Measurements from ENCODE around the gene CCDC85A.
A peak's percentile ranks its signal among the peaks of the same experiment; 100 is the strongest.

CCDC85A gene

DNA sequence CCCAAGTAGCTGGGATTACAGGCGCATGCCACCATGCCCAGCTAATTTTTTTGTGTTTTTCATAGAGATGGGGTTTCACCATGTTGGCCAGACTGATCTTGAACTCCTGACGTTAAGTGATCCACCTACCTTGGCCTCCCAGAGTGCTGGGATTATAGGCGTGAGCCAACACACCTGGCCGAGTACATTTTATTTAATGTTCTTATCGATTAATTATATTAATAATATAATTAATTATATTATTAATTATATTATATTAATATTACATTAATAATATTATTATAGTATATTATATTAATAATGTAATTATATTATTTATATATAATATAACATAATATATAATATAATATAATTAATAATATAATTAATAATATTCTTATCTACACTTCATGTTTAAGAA is 101.4 kb downstream of the CCDC85A start:
- Histone ChIP-seq H3K4me1 (ENCODE audit: control insufficient read depth, insufficient read depth, low read length) (peaks cover 25% of the 10 kb centered on the region), H3K9ac (ENCODE audit: low read depth, low read length) (no peak overlapping the region), H3K9me3 (replicated peaks; ENCODE audit: low read length) (no peaks in the 10 kb centered on the region), H3K4me2 (ENCODE audit: low read length) (no peak overlapping the region), H3K36me3 (ENCODE audit: insufficient read depth, low read length) (no peaks in the 10 kb centered on the region), H3K27me3 (ENCODE audit: control insufficient read depth, insufficient read depth, low read length) (no peaks in the 10 kb centered on the region), H3K4me3 (ENCODE audit: low read length) (no peak overlapping the region)

DNA sequence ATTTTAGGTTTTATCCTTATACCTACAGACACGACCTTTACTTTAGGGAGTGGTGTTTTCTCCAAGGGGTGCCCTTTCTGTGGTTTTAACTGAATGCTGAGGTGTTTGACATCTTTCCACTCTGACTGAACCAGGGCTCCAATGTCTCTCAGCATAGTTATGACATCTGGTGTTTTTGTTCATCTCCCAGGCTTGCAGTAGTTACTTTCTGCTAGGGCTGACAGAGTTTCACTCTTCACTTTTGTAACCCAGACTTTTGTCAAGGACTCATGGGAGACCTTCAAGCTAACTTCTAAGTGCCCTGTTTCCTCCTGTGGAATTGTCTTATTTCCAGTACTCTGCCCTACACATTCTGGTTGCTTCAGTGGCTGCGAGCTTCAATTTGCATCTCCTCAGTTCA is 103.1 kb downstream of the CCDC85A start:
- H3K4me3 ChIP-seq (ENCODE audit: low read length): no peak overlapping the region
- peaks cover 25% of the 10 kb centered on the region for H3K4me1 ChIP-seq (ENCODE audit: control insufficient read depth, insufficient read depth, low read length)
- no peaks in the 10 kb centered on the region for H3K9me3 ChIP-seq (replicated peaks; ENCODE audit: low read length)
- no peak overlapping the region for H3K9ac ChIP-seq (ENCODE audit: low read depth, low read length)
- no peaks in the 10 kb centered on the region for H3K27me3 ChIP-seq (ENCODE audit: control insufficient read depth, insufficient read depth, low read length)
- peak overlapping the region; percentile 1 for H3K4me2 ChIP-seq (ENCODE audit: low read length)
- no peaks in the 10 kb centered on the region for H3K36me3 ChIP-seq (ENCODE audit: insufficient read depth, low read length)

GRCh38 chr2:56287508-56287907 is 103.7 kb downstream of the CCDC85A start:
- Histone ChIP-seq H3K9ac (ENCODE audit: low read depth, low read length) (no peak overlapping the region), H3K36me3 (ENCODE audit: insufficient read depth, low read length) (no peaks in the 10 kb centered on the region), H3K4me1 (ENCODE audit: control insufficient read depth, insufficient read depth, low read length) (peaks cover 25% of the 10 kb centered on the region)

DNA sequence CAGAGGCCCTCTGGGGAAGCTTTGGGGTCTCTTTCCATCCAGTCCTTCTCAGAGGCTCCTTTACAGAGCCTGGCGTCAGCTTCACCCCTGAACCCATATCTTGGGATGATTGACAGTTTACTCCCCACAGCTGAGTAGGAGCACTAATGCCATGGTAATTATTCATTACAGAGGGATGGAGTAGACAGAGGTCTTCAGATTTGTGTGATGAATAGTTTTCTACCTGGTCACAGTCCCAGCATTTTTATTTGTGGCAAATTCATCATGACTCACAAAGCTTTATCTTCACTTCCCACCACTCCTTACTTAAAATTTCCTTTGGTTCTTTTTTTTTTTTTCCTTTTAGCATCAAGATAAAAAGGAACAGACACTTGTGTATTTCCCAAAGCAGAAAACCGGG is 104.2 kb downstream of the CCDC85A start:
- H3K9ac ChIP-seq (ENCODE audit: low read depth, low read length): peak overlapping the region; percentile 25
- H3K4me2 ChIP-seq (ENCODE audit: low read length): peak overlapping the region; percentile 20
- H3K27me3 ChIP-seq (ENCODE audit: control insufficient read depth, insufficient read depth, low read length): no peaks in the 10 kb centered on the region
- no peaks in the 10 kb centered on the region for H3K36me3 ChIP-seq (ENCODE audit: insufficient read depth, low read length)
- peaks cover 25% of the 10 kb centered on the region for H3K4me1 ChIP-seq (ENCODE audit: control insufficient read depth, insufficient read depth, low read length)
- peak overlapping the region; percentile 11 for H3K4me3 ChIP-seq (ENCODE audit: low read length)
- H3K9me3 ChIP-seq (replicated peaks; ENCODE audit: low read length): no peaks in the 10 kb centered on the region

More at GRCh38 chr2:56287508-56287907, 103.7 kb downstream of the CCDC85A start:
- Histone ChIP-seq H3K27me3 (ENCODE audit: control insufficient read depth, insufficient read depth, low read length) (no peaks in the 10 kb centered on the region), H3K4me2 (ENCODE audit: low read length) (peak overlapping the region; percentile 20), H3K9me3 (replicated peaks; ENCODE audit: low read length) (no peaks in the 10 kb centered on the region), H3K4me3 (ENCODE audit: low read length) (peak overlapping the region; percentile 11)

GRCh38 chr2:56288838-56289580 is 105.2 kb downstream of the CCDC85A start:
- Histone ChIP-seq H3K4me2 (ENCODE audit: low read length) (no peak overlapping the region), H3K4me3 (ENCODE audit: low read length) (no peak overlapping the region), H3K27me3 (ENCODE audit: control insufficient read depth, insufficient read depth, low read length) (no peaks in the 10 kb centered on the region), H3K9me3 (replicated peaks; ENCODE audit: low read length) (no peaks in the 10 kb centered on the region), H3K36me3 (ENCODE audit: insufficient read depth, low read length) (no peaks in the 10 kb centered on the region), H3K9ac (ENCODE audit: low read depth, low read length) (no peak overlapping the region), H3K4me1 (ENCODE audit: control insufficient read depth, insufficient read depth, low read length) (peaks cover 25% of the 10 kb centered on the region)

DNA sequence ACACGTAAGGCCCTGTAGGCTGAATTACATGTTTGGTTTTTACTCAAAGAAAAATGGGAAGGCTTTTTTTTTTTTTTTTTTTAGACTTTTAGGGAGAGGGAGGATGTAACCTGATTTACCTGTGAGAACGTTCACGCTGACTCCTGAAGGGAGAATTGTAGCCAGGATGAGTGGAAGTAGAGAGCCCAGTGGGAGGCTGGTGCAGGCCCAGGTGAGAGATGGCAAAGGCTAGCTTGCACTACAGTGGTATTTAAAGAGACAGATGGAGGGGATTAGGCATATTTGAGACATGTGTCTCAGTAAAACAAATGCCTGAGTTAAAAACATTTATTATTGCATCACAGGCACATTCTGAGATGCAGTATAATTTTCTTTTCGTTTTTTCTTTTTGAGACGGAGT is 107.9 kb downstream of the CCDC85A start:
- Histone ChIP-seq H3K27me3 (ENCODE audit: control insufficient read depth, insufficient read depth, low read length) (no peaks in the 10 kb centered on the region), H3K9ac (ENCODE audit: low read depth, low read length) (no peak overlapping the region), H3K9me3 (replicated peaks; ENCODE audit: low read length) (no peaks in the 10 kb centered on the region), H3K4me3 (ENCODE audit: low read length) (no peak overlapping the region), H3K4me1 (ENCODE audit: control insufficient read depth, insufficient read depth, low read length) (peaks cover 23% of the 10 kb centered on the region), H3K36me3 (ENCODE audit: insufficient read depth, low read length) (no peaks in the 10 kb centered on the region), H3K4me2 (ENCODE audit: low read length) (no peak overlapping the region)

GRCh38 chr2:56292951-56293350 is 109.2 kb downstream of the CCDC85A start:
- H3K36me3 ChIP-seq (ENCODE audit: insufficient read depth, low read length): peaks cover 2% of the 10 kb centered on the region
- H3K4me2 ChIP-seq (ENCODE audit: low read length): no peak overlapping the region
- H3K4me3 ChIP-seq (ENCODE audit: low read length): no peak overlapping the region
- H3K9ac ChIP-seq (ENCODE audit: low read depth, low read length): no peak overlapping the region
- no peaks in the 10 kb centered on the region for H3K9me3 ChIP-seq (replicated peaks; ENCODE audit: low read length)
- peaks cover 11% of the 10 kb centered on the region for H3K4me1 ChIP-seq (ENCODE audit: control insufficient read depth, insufficient read depth, low read length)
- H3K27me3 ChIP-seq (ENCODE audit: control insufficient read depth, insufficient read depth, low read length): no peaks in the 10 kb centered on the region

DNA sequence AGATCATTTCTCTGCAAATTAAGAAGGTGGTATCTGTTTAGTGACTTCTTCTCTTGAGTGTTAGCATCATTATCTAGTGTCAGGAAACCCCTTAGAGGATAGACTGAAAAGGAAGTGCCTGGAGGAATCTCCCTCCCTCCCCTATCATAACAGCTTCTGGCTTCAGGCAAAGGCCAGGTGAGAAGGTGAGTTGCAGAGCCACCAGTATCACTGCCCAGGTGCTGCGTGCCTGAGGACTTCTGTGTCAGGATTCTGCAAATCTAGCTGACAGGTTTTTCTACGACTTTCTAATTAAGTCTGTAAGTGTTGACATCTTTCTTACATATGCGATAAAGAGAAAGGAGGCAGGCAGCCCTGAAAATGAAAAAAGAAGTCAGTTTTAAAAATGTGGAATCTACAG is 111.9 kb downstream of the CCDC85A start:
- H3K4me1 ChIP-seq (ENCODE audit: control insufficient read depth, insufficient read depth, low read length): peaks cover 16% of the 10 kb centered on the region

GRCh38 chr2:56297671-56298070 is 113.9 kb downstream of the CCDC85A start:
- H3K9me3 ChIP-seq (replicated peaks; ENCODE audit: low read length): no peaks in the 10 kb centered on the region
- H3K36me3 ChIP-seq (ENCODE audit: insufficient read depth, low read length): peaks cover 2% of the 10 kb centered on the region
- no peak overlapping the region for H3K4me3 ChIP-seq (ENCODE audit: low read length)
- H3K27me3 ChIP-seq (ENCODE audit: control insufficient read depth, insufficient read depth, low read length): no peaks in the 10 kb centered on the region
- H3K4me1 ChIP-seq (ENCODE audit: control insufficient read depth, insufficient read depth, low read length): peaks cover 16% of the 10 kb centered on the region
- H3K4me2 ChIP-seq (ENCODE audit: low read length): no peak overlapping the region
- no peak overlapping the region for H3K9ac ChIP-seq (ENCODE audit: low read depth, low read length)

More for the DNA sequence above, 111.9 kb downstream of the CCDC85A start:
- no peaks in the 10 kb centered on the region for H3K27me3 ChIP-seq (ENCODE audit: control insufficient read depth, insufficient read depth, low read length)
- no peak overlapping the region for H3K9ac ChIP-seq (ENCODE audit: low read depth, low read length)
- H3K36me3 ChIP-seq (ENCODE audit: insufficient read depth, low read length): peaks cover 2% of the 10 kb centered on the region
- H3K4me3 ChIP-seq (ENCODE audit: low read length): no peak overlapping the region
- H3K4me2 ChIP-seq (ENCODE audit: low read length): no peak overlapping the region
- H3K9me3 ChIP-seq (replicated peaks; ENCODE audit: low read length): no peaks in the 10 kb centered on the region

DNA sequence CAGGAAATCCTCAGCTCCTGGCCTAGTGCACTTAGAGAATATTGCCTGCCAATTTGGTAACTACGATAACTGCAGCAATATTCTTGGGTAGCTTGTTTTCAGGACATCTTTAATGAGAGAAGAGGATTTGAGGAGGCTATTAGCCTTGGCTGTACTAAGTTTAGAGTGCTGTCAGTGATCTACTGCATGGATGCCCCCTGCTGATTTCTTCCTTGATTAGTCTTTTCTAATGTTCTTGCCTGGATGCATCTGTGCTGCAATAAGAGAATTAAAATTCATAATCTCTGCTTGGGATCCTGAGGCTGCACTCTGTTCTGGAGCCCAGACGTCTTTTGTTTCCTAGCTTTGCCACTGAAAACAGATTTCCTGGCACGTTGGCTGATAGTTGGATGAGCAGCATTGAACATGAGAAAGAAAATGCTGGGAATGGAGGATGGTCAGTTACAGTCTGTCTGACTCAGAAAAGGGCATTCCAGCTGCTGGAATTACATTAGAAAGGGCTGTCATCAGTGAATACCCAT is 115.4 kb downstream of the CCDC85A start:
- peak overlapping the region; percentile 29 for H3K4me2 ChIP-seq (ENCODE audit: low read length)
- H3K4me1 ChIP-seq (ENCODE audit: control insufficient read depth, insufficient read depth, low read length): peaks cover 16% of the 10 kb centered on the region
- no peaks in the 10 kb centered on the region for H3K9me3 ChIP-seq (replicated peaks; ENCODE audit: low read length)
- peaks cover 2% of the 10 kb centered on the region for H3K36me3 ChIP-seq (ENCODE audit: insufficient read depth, low read length)
- no peaks in the 10 kb centered on the region for H3K27me3 ChIP-seq (ENCODE audit: control insufficient read depth, insufficient read depth, low read length)
- H3K9ac ChIP-seq (ENCODE audit: low read depth, low read length): no peak overlapping the region
- no peak overlapping the region for H3K4me3 ChIP-seq (ENCODE audit: low read length)

DNA sequence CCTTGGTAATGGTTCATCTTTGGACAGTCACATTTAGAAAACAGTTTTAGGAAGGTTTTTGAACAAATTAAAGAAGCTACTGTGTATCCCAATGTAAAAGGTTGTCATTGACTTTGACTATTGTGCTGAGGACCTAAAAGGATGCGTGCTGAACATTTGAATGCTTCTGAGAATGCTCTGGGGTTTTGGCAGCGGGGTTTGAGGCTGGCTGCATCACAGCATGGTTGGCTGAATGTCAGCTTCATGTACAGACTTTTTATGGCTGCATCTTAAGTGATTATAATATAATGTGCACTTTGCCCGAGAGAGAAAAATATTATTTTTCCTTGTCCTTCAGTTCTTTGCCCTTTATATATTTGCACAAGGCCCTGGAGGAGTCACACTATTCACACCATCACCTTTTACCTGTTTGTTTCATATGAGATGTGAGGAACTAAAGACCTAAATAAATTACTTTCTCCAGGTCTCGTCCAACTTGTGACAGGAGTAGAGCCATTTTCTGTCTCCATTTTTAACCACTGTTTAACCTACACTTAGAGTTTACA is 125.9 kb downstream of the CCDC85A start:
- Histone ChIP-seq H3K4me3 (ENCODE audit: low read length) (no peak overlapping the region), H3K4me2 (ENCODE audit: low read length) (no peak overlapping the region), H3K27me3 (ENCODE audit: control insufficient read depth, insufficient read depth, low read length) (no peaks in the 10 kb centered on the region), H3K9me3 (replicated peaks; ENCODE audit: low read length) (no peaks in the 10 kb centered on the region), H3K9ac (ENCODE audit: low read depth, low read length) (no peak overlapping the region), H3K36me3 (ENCODE audit: insufficient read depth, low read length) (peaks cover 7% of the 10 kb centered on the region), H3K4me1 (ENCODE audit: control insufficient read depth, insufficient read depth, low read length) (no peaks in the 10 kb centered on the region)

DNA sequence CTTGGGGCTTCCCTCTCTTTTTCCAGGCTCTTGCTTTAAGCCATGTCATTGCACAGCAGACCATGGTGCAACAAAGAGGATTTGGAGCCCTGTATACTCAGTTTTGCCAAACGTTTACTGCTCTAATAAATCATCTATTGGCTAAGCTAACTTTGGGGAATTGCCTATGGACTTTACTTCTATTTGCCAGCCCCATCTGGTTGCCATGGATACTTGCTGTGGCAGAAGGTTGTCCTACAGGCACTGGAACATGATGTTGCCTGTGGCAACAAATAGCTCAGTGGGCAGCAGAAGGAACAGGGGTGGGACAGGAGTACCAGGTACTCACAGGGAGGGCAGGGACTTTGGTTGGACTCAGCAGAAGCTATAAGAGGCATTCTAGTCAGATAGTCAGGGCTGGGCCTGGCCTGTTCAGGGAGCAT is 129.7 kb downstream of the CCDC85A start:
- H3K4me3 ChIP-seq (ENCODE audit: low read length): no peak overlapping the region
- H3K9ac ChIP-seq (ENCODE audit: low read depth, low read length): no peak overlapping the region
- H3K4me1 ChIP-seq (ENCODE audit: control insufficient read depth, insufficient read depth, low read length): no peaks in the 10 kb centered on the region
- H3K36me3 ChIP-seq (ENCODE audit: insufficient read depth, low read length): no peaks in the 10 kb centered on the region
- no peaks in the 10 kb centered on the region for H3K27me3 ChIP-seq (ENCODE audit: control insufficient read depth, insufficient read depth, low read length)
- H3K9me3 ChIP-seq (replicated peaks; ENCODE audit: low read length): no peaks in the 10 kb centered on the region
- H3K4me2 ChIP-seq (ENCODE audit: low read length): no peak overlapping the region
